Nephron (organoid): ENCODE measurements around the gene TYW5.

Experiments
- H3K27ac Mint-ChIP-seq, 3 experiments: 2 replicates each; pipeline ENCODE4 v1.8.0; 2020; ENCODE audit warnings: mixed read lengths in 3 of 3, mild to moderate bottlenecking in 2 of 3, moderate library complexity in 1 of 3
- H3K27me3 Mint-ChIP-seq: 2 replicates; pipeline ENCODE4 v1.8.0; 2021; ENCODE audit warnings: low read depth, mild to moderate bottlenecking, moderate library complexity, mixed read lengths
- H3K36me3 Mint-ChIP-seq: 2 replicates; pipeline ENCODE4 v1.8.0; 2020; ENCODE audit warnings: low read depth, mixed read lengths
- H3K4me1 Mint-ChIP-seq: 2 replicates; pipeline ENCODE4 v1.8.0; 2020; ENCODE audit warnings: mixed read lengths
- H3K4me3 Mint-ChIP-seq, 3 experiments: 2 replicates each; pipeline ENCODE4 v1.8.0; 2020; ENCODE audit warnings: mild to moderate bottlenecking in 3 of 3, mixed read lengths in 3 of 3, moderate library complexity in 2 of 3
- H3K9me3 Mint-ChIP-seq: 2 replicates; pipeline ENCODE4 v1.8.0; 2020; ENCODE audit warnings: mixed read lengths
- CTCF ChIP-seq, 3 experiments: fragments of 200-600 bp; sonication (generic); IDR thresholded peaks; one replicate each; pipeline ENCODE4 v1.5.0; 2021; ENCODE audit warnings: antibody characterized with exemption in 3 of 3; ENCODE audit not compliant: unreplicated experiment in 3 of 3

The TYW5 gene

GRCh38 chr2:199979832-199980628 is 24.7 kb upstream of the TYW5 start:
- no peaks in the 10 kb centered on the region for H3K36me3 Mint-ChIP-seq
- peak overlapping the region; percentile 27 to 56 (median 54) for H3K4me3 Mint-ChIP-seq
- no peaks in the 10 kb centered on the region for H3K9me3 Mint-ChIP-seq
- H3K27me3 Mint-ChIP-seq = no peaks in the 10 kb centered on the region
- peak; percentile 90 to 97 (median 94) for TF ChIP-seq CTCF (IDR thresholded peaks at IDR 0.05; ENCODE audit: unreplicated experiment in 3 of 3)
- peaks cover 50% of the 10 kb centered on the region for H3K4me1 Mint-ChIP-seq
- H3K27ac Mint-ChIP-seq = peak overlapping the region; percentile 50 to 80 (median 59)

GRCh38 chr2:199979398-199979797 is 24.1 kb upstream of the TYW5 start:
- peak overlapping the region; percentile 50 to 80 (median 59) for H3K27ac Mint-ChIP-seq
- no peaks in the 10 kb centered on the region for H3K9me3 Mint-ChIP-seq
- H3K4me1 Mint-ChIP-seq = peaks cover 47% of the 10 kb centered on the region
- H3K27me3 Mint-ChIP-seq = no peaks in the 10 kb centered on the region
- H3K36me3 Mint-ChIP-seq = no peaks in the 10 kb centered on the region
- peak overlapping the region in 1 of 3 experiments; percentile 56 for H3K4me3 Mint-ChIP-seq
- no peak for TF ChIP-seq CTCF (IDR thresholded peaks at IDR 0.05; ENCODE audit: unreplicated experiment in 3 of 3)

- peaks cover 36% of the 10 kb centered on the region for H3K4me1 Mint-ChIP-seq
- TF ChIP-seq CTCF (IDR thresholded peaks at IDR 0.05; ENCODE audit: unreplicated experiment in 3 of 3) = no peak
- H3K9me3 Mint-ChIP-seq = no peaks in the 10 kb centered on the region
- no peaks in the 10 kb centered on the region for H3K36me3 Mint-ChIP-seq
- H3K4me3 Mint-ChIP-seq = no peak overlapping the region
- peak overlapping the region; percentile 47 to 77 (median 67) for H3K27ac Mint-ChIP-seq
- H3K27me3 Mint-ChIP-seq = no peaks in the 10 kb centered on the region
These were observed 22.7 kb upstream of the TYW5 start for GRCh38 chr2:199977984-199978415.

GRCh38 chr2:199975273-199975895 is 20.1 kb upstream of the TYW5 start:
- no peaks in the 10 kb centered on the region for H3K9me3 Mint-ChIP-seq
- H3K27ac Mint-ChIP-seq = no peak overlapping the region
- H3K4me3 Mint-ChIP-seq = no peak overlapping the region
- no peaks in the 10 kb centered on the region for H3K27me3 Mint-ChIP-seq
- no peak for TF ChIP-seq CTCF (IDR thresholded peaks at IDR 0.05; ENCODE audit: unreplicated experiment in 3 of 3)
- peaks cover 21% of the 10 kb centered on the region for H3K4me1 Mint-ChIP-seq
- no peaks in the 10 kb centered on the region for H3K36me3 Mint-ChIP-seq

- H3K4me1 Mint-ChIP-seq = peaks cover 10% of the 10 kb centered on the region
- H3K36me3 Mint-ChIP-seq = peaks cover 3% of the 10 kb centered on the region
- no peak overlapping the region for H3K27ac Mint-ChIP-seq
- TF ChIP-seq CTCF (IDR thresholded peaks at IDR 0.05; ENCODE audit: unreplicated experiment in 3 of 3) = peak; percentile 60 to 70 (median 62)
- no peaks in the 10 kb centered on the region for H3K9me3 Mint-ChIP-seq
- H3K4me3 Mint-ChIP-seq = no peak overlapping the region
- no peaks in the 10 kb centered on the region for H3K27me3 Mint-ChIP-seq
These were observed 18.4 kb upstream of the TYW5 start for GRCh38 chr2:199973703-199974102.
